K562 (cell line): Measurements from ENCODE around the gene GCHFR. TPM values are rescaled to one million over a fixed set of nuclear protein-coding genes. Genes with fewer than 3 reads are reported as not detected.
A peak's percentile ranks its signal among the peaks of the same experiment; 100 is the strongest.

Source experiments
- BCOR ChIP-seq: fragments of 450-650 bp; IDR thresholded peaks from 2 replicates; pipeline ENCODE4 v1.6.1; 2016
- BRCA1 ChIP-seq, 2 experiments: fragments of 450-650 bp in 1 of 2; sonication (generic) in 1 of 2; formaldehyde crosslinking in 1 of 2; IDR thresholded peaks; 2 replicates each; pipeline versions ENCODE4 v1.5.0 to v1.6.1; 2017 to 2020; ENCODE audit warnings: mild to moderate bottlenecking in 1 of 2, missing genetic modification reagents in 1 of 2
- BRD4 ChIP-seq: fragments of 200-600 bp; sonication (generic); IDR thresholded peaks from 2 replicates; pipeline ENCODE4 v1.6.1; 2017; ENCODE audit warnings: inconsistent platforms
- DMBX1 ChIP-seq: fragments of 250-450 bp; sonication (Bioruptor Pico); IDR thresholded peaks from 2 replicates; pipeline ENCODE4 v1.8.0; 2022; ENCODE audit warnings: inconsistent platforms, mild to moderate bottlenecking, moderate library complexity, borderline replicate concordance
- FOXP1 ChIP-seq: sonication (generic); formaldehyde crosslinking; IDR thresholded peaks from 2 replicates; pipeline ENCODE4 v1.8.0; 2022; ENCODE audit warnings: mild to moderate bottlenecking, missing genetic modification reagents
- JUND ChIP-seq, 2 experiments: IDR thresholded peaks; 2 replicates in 1 of 2; 3 replicates in 1 of 2; pipeline ENCODE4 v1.6.1; 2011; ENCODE audit warnings: borderline replicate concordance in 2 of 2, low read depth in 2 of 2, low read length in 2 of 2, improper control_type of control experiment in 1 of 2, missing biosample characterization in 1 of 2, missing genetic modification characterization in 1 of 2, missing genetic modification reagents in 1 of 2
- NFXL1 ChIP-seq: fragments of 450-650 bp; formaldehyde crosslinking; IDR thresholded peaks from 2 replicates; pipeline ENCODE4 v1.4.0; 2021; ENCODE audit warnings: mild to moderate bottlenecking
- ZC3H4 ChIP-seq: sonication (generic); formaldehyde crosslinking; IDR thresholded peaks from 2 replicates; pipeline ENCODE4 v1.9.0; 2021; ENCODE audit warnings: missing genetic modification reagents, borderline replicate concordance
- ZKSCAN8 ChIP-seq: fragments of 200-800 bp; sonication (Bioruptor generic); IDR thresholded peaks from 2 replicates; pipeline ENCODE4 v1.6.1; 2016; ENCODE audit warnings: missing genetic modification characterization, missing compliant biosample characterization
- ZNF224 ChIP-seq: sonication (generic); formaldehyde crosslinking; IDR thresholded peaks from 2 replicates; pipeline ENCODE4 v1.8.0; 2022; ENCODE audit warnings: mild to moderate bottlenecking, missing genetic modification reagents
- ZNF699 ChIP-seq: fragments of 250-450 bp; sonication (Bioruptor Pico); IDR thresholded peaks from 2 replicates; pipeline ENCODE4 v1.8.0; 2021; ENCODE audit warnings: mild to moderate bottlenecking, moderate library complexity; ENCODE audit not compliant: insufficient replicate concordance
- polyA plus RNA-seq, 8 experiments: library from polyadenylated mRNA; depleted of rRNA in 4 of 8; stranded (reverse) in 5 of 8; unstranded in 3 of 8; fragments of >200 nt; fragmentation: Nextera tagmentation in 2 of 8; fragmentation: Illumina TruSeq in 1 of 8; extraction: Ambion mirVana in 2 of 8; extraction: Trizol in 1 of 8; gene quantifications; 2 replicates each; pipeline versions ENCODE4 v1.2.1 to v1.2.3, GENCODE V29; 2011 to 2014; ENCODE audit warnings: inconsistent platforms in 1 of 8, missing spikeins in 1 of 8
- total RNA-seq, 7 experiments: library from RNA; depleted of rRNA in 6 of 7; stranded (reverse); fragments of >200 nt in 6 of 7; fragmentation: Illumina TruSeq in 2 of 7; extraction: Trizol in 2 of 7; gene quantifications; 2 replicates each; pipeline versions ENCODE4 v1.2.1 to v1.2.3, GENCODE V29; 2011 to 2021; ENCODE audit warnings: low replicate concordance in 1 of 7
- TF ChIP-seq, protein P1 (sequence below): fragments of 250-450 bp; sonication (Bioruptor Pico); IDR thresholded peaks from 2 replicates; pipeline ENCODE4 v1.5.0; 2021; ENCODE audit warnings: mild to moderate bottlenecking, moderate library complexity
- TF ChIP-seq, protein P2 (sequence below): fragments of 450-650 bp; IDR thresholded peaks from 2 replicates; pipeline ENCODE4 v1.7.1; 2018; ENCODE audit warnings: mild to moderate bottlenecking, low read depth; ENCODE audit not compliant: partially characterized antibody
- TF ChIP-seq, protein P3 (sequence below), 2 experiments: IDR thresholded peaks; 2 replicates each; pipeline ENCODE4 v1.6.1; 2011; ENCODE audit warnings: borderline replicate concordance in 1 of 2, control low read depth in 1 of 2, low read depth in 1 of 2, low read length in 1 of 2, mild to moderate bottlenecking in 1 of 2, mixed read lengths in 1 of 2, moderate library complexity in 1 of 2; ENCODE audit not compliant: insufficient read depth in 1 of 2, insufficient read length in 1 of 2, poor library complexity in 1 of 2, severe bottlenecking in 1 of 2; ENCODE audit errors: extremely low read depth in 1 of 2
- TF ChIP-seq, protein P4 (sequence below), 2 experiments: fragments of 450-650 bp; IDR thresholded peaks; 2 replicates each; pipeline ENCODE4 v1.6.1; 2016
- TF ChIP-seq, protein P5 (sequence below): fragments of 250-450 bp; sonication (Bioruptor Pico); IDR thresholded peaks from 2 replicates; pipeline ENCODE4 v1.5.0; 2020; ENCODE audit warnings: mild to moderate bottlenecking

Gene GCHFR
- total and polyA plus RNA-seq, 9 of the 15 experiments (the other 6 are each of a cell fraction or from before 2014, with no cell fraction given) = 8.7 to 83.5 (median 20.8) TPM

DNA sequence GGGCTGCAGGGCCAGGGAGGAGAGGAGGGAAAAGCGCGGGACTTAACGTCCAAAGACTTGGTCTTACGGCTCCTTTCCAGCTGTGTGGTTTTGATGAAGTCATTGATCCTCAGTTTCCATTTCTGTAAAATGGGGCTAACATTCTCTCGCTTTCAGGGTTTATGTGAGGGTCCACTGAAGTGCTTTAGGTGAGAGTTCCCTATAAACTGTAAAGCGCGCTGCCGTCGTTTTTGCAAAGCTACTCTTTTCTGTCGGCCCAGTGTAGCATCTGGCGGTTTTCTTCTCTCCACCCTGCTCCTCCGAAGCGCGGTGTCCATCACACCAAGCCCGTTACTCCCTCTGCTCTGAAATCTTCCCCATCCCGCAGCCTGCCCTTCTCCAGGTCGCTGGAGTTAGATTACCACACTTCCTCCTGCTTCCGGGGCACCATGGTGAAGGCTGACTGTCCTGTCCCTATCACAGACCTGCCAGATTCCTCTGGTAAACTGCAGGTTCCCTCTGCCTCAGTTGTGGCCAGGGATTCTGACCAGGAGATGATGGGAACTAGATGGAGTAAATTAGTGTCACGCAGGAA, 44.1 kb downstream of the GCHFR start (continued):
- no peak for TF ChIP-seq ZNF699 (CRISPR knock-in tag)
- TF ChIP-seq NFXL1 (CRISPR knock-in tag) = no peak
- TF ChIP-seq, protein P1, sequence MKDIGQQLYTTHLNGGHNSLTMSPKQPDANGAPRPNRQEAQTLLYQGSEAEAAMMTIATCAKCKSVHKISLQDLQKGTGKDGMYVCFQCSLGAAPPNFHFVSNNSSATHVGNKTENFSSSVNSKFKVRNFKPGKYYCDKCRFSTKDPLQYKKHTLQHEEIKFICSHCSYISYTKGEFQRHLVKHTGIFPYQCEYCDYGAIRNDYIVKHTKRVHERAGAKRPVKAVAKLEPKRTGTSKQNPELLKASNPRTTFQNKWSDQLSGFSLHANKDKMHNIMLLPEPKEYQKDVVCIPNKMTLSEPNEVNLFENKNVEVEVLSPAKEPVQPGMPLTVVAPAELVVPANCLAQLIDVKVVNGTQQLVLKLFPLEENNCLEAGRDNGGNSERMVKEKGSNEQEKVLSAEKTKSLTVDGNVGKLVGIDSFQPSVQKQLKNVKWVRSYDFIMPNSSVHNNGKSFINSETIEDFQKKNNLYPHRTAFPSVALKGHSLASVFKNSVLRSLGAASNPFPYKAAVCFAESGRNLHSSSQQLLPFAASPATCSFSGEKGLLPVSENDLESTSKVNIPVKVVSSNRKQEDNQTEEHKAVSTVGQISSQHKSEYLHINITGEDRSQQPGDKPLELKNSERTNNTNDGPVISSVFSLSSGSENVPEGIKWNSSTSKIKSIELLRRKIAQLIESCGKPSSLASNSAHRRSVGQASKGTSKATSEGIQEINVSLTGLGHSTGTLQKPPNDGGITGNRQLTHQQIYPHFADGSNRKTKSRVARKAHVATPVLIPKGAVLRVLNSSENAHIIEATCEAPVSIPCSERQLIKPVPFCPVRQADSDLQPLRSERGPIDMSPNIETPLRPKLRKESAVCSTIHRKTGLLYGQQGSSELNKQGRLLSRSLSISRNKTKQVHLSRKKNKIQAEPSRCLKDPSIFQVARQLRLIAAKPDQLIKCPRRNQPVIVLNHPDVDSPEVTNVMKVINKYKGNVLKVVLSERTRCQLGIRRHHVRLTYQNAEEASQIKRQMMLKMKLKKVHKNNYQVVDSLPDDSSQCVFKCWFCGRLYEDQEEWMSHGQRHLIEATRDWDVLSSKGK (CRISPR knock-in tag) = no peak
- TF ChIP-seq, protein P2, sequence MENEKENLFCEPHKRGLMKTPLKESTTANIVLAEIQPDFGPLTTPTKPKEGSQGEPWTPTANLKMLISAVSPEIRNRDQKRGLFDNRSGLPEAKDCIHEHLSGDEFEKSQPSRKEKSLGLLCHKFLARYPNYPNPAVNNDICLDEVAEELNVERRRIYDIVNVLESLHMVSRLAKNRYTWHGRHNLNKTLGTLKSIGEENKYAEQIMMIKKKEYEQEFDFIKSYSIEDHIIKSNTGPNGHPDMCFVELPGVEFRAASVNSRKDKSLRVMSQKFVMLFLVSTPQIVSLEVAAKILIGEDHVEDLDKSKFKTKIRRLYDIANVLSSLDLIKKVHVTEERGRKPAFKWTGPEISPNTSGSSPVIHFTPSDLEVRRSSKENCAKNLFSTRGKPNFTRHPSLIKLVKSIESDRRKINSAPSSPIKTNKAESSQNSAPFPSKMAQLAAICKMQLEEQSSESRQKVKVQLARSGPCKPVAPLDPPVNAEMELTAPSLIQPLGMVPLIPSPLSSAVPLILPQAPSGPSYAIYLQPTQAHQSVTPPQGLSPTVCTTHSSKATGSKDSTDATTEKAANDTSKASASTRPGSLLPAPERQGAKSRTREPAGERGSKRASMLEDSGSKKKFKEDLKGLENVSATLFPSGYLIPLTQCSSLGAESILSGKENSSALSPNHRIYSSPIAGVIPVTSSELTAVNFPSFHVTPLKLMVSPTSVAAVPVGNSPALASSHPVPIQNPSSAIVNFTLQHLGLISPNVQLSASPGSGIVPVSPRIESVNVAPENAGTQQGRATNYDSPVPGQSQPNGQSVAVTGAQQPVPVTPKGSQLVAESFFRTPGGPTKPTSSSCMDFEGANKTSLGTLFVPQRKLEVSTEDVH = peak; percentile 76
- TF ChIP-seq BRD4 = no peak
- TF ChIP-seq FOXP1 (CRISPR knock-in tag) = no peak
- TF ChIP-seq ZNF224 (CRISPR knock-in tag) = no peak
- TF ChIP-seq JUND (IDR thresholded peaks at IDR 0.05; ENCODE audit: borderline replicate concordance, low read depth, low read length) = 0 out of 2 replicates have a peak, but pooled peaks have one; percentile 12
- TF ChIP-seq JUND (tag; IDR thresholded peaks at IDR 0.05; ENCODE audit: borderline replicate concordance, low read depth, low read length) = 0 out of 3 replicates have a peak, but pooled peaks have one; percentile 21
- no peak for TF ChIP-seq BRCA1 (IDR thresholded peaks at IDR 0.05)
- no peak for TF ChIP-seq BRCA1 (CRISPR knock-in tag; IDR thresholded peaks at IDR 0.05)
- no peak for TF ChIP-seq ZC3H4 (CRISPR knock-in tag)
- TF ChIP-seq BCOR = peak; percentile 95
- no peak for TF ChIP-seq ZKSCAN8 (CRISPR knock-in tag)
- TF ChIP-seq, protein P3, sequence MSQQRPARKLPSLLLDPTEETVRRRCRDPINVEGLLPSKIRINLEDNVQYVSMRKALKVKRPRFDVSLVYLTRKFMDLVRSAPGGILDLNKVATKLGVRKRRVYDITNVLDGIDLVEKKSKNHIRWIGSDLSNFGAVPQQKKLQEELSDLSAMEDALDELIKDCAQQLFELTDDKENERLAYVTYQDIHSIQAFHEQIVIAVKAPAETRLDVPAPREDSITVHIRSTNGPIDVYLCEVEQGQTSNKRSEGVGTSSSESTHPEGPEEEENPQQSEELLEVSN (IDR thresholded peaks at IDR 0.05; ENCODE audit: borderline replicate concordance in 1 of 2, extremely low read depth in 1 of 2, insufficient read depth in 1 of 2, insufficient read length in 1 of 2, low read depth in 1 of 2, low read length in 1 of 2, poor library complexity in 1 of 2, severe bottlenecking in 1 of 2) = peak; percentile 48 to 55
- TF ChIP-seq, protein P4, sequence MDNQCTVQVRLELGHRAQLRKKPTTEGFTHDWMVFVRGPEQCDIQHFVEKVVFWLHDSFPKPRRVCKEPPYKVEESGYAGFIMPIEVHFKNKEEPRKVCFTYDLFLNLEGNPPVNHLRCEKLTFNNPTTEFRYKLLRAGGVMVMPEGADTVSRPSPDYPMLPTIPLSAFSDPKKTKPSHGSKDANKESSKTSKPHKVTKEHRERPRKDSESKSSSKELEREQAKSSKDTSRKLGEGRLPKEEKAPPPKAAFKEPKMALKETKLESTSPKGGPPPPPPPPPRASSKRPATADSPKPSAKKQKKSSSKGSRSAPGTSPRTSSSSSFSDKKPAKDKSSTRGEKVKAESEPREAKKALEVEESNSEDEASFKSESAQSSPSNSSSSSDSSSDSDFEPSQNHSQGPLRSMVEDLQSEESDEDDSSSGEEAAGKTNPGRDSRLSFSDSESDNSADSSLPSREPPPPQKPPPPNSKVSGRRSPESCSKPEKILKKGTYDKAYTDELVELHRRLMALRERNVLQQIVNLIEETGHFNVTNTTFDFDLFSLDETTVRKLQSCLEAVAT (IDR thresholded peaks at IDR 0.05) = no peak
- TF ChIP-seq, protein P5, sequence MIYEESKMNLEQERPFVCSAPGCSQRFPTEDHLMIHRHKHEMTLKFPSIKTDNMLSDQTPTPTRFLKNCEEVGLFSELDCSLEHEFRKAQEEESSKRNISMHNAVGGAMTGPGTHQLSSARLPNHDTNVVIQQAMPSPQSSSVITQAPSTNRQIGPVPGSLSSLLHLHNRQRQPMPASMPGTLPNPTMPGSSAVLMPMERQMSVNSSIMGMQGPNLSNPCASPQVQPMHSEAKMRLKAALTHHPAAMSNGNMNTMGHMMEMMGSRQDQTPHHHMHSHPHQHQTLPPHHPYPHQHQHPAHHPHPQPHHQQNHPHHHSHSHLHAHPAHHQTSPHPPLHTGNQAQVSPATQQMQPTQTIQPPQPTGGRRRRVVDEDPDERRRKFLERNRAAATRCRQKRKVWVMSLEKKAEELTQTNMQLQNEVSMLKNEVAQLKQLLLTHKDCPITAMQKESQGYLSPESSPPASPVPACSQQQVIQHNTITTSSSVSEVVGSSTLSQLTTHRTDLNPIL (CRISPR knock-in tag) = no peak
- no peak for TF ChIP-seq DMBX1 (CRISPR knock-in tag)
